HG03457 (cell line): Measurements from ENCODE around the gene DYNC1I1.

Experiments
- ATAC-seq: cut with Tn5 transposase; IDR thresholded peaks from one replicate; pipeline ENCODE4 v1.9.1; 2021; ENCODE audit warnings: moderate number of reproducible peaks; ENCODE audit not compliant: unreplicated experiment

DYNC1I1 gene

GRCh38 chr7:96016056-96016586, 243.8 kb downstream of the DYNC1I1 start:
- ATAC-seq: no peak

GRCh38 chr7:96016735-96017134, 244.4 kb downstream of the DYNC1I1 start:
- no peak for ATAC-seq

DNA sequence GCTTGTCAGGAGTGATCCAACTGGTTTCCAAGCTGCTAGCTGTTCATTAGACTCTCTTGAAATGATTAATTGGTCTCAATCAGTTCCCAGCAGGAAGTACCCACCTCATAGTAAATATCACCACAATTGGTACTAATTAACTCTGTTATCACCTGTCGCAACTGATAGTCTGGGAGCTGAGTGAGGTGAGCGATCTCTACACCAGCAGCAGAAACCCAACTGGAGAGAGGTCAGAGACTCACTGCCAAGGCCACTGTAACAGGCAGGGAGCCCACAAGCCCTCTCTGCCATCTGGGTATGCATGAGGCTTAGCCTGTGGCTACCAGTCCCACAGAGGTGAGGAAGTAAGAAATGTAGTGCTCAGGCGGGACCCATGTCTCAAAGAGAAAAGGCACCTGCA, 245.5 kb downstream of the DYNC1I1 start:
- ATAC-seq: no peak

DNA sequence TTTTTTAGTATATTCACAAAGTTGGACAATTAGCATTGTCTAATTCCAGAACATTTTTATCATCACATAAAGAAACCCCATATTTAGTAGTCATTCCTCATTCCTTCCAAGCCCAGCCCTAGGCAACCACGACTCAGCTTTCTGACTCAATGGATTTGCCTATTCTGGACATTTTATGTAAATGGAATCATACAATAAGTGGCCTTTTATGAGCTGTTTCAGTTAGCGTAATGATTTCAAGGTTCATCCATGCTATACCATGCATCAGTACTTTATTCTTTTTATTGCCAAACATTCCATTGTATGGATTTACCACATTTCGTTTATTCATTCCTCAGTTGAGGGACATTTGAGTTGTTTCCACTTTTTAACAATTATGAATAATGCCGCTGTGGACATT, 249.2 kb downstream of the DYNC1I1 start:
- ATAC-seq: no peak

DNA sequence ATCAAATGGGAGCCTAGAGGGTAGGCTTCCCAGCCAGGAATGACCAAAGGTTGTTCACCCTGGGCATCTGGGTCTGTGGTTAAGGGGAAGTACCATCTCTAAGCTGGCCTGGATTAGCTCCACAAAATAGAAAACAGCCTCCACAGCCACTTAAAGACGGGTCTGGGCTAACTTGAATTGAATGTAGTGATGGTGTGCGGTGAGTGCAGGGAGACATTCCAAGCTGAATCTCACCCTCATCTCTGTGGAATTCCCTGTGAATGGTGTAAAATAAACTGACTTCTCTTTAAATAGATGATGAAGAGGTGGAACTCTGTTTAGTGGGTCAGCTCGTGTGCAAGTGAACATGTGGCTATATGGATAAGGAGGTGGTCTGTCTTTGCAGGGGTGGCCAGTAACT, 251.0 kb downstream of the DYNC1I1 start:
- ATAC-seq: no peak

DNA sequence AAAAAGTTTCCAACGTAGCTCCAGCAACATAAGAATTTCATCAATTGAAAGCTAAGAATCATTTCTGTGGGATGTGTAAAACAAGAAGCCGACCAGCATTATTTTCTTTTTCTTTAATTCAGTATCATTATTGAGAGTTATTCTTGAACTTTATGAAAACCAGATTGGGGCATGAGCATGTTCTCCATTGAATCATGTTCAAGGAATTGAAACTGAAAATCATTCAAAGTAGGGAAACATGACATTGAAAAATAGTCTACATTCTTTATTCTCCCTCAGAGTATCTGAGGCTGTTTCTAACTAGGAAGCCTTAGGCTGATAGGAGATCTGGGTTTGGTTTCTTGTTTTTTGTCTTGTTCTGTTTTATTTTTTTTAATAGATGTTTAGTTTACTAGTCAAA, 253.7 kb downstream of the DYNC1I1 start:
- ATAC-seq: no peak

DNA sequence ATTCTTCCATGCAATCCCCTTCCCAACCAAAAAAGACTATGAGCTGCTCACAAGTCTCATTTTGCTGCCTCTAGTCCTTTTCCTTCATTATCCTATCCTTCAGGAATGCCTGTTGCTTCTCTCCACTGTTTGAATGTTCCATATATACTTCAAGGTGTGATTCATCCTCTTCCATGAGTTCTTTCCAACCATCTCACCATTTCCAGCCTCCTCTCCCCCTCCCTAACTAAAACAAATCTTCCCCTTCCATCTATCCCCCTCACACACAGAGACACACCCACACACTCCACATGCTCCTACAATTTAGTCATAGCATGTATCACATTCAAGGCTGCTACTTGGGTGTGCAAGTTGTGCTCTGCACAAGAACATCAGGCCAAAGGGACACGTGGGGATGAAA, 254.3 kb downstream of the DYNC1I1 start:
- no peak for ATAC-seq

- no peak for ATAC-seq
Observed at GRCh38 chr7:96028729-96029128, 256.4 kb downstream of the DYNC1I1 start.

GRCh38 chr7:96033009-96033598, 260.8 kb downstream of the DYNC1I1 start:
- no peak for ATAC-seq

GRCh38 chr7:96034940-96035727, 262.8 kb downstream of the DYNC1I1 start:
- ATAC-seq: no peak

GRCh38 chr7:96040250-96040772, 268.0 kb downstream of the DYNC1I1 start:
- ATAC-seq: no peak

GRCh38 chr7:96041171-96041570, 268.8 kb downstream of the DYNC1I1 start:
- no peak for ATAC-seq

GRCh38 chr7:96045181-96045580, 272.8 kb downstream of the DYNC1I1 start:
- no peak for ATAC-seq

- no peak for ATAC-seq
Observed at GRCh38 chr7:96045919-96046318, 273.6 kb downstream of the DYNC1I1 start.

DNA sequence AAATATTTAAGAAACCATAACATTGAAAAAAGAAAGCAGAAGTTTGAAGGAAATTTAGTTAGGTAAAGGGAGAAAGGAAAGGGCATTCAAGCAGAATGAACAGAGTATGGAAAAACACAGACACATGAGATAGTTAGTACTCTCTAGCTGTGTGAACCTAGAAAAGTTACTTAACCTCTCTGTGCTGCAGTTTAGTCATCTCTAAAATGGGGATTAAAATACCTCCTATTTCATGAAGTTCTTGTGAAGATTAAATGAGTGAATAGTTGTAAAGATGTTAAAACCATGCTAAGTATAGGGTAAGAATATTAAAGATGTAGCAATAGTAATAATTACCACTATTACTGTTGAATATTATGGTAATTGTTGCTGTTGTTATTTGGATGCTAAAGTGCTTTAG, 279.9 kb downstream of the DYNC1I1 start:
- ATAC-seq: no peak

DNA sequence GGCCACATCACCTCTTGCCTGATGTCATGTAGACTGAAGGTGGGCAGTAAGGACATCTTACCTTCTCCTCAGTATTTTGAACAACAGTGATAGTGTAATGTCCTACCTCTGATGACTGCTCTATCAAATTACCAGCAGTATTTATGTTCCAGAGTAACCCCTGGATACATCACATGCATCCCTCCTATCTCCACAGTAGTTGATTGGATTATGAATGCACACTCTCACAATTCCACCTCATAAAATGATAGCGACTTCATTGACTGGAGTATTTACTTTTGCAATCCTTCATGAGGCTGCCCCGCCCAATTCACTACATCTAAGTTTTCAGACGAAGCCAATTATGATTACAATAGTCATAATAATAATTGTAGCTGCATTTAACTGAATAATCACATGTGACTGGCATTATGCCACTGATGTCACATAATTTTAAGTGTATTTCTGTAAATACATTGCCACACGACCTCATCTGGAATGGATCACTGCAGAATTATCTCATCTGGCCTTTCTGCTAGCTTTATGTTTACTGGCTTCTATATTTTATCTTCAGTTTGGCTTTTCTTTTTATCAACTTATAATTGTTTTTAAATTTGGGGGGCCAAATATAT, 280.6 kb downstream of the DYNC1I1 start:
- no peak for ATAC-seq

DNA sequence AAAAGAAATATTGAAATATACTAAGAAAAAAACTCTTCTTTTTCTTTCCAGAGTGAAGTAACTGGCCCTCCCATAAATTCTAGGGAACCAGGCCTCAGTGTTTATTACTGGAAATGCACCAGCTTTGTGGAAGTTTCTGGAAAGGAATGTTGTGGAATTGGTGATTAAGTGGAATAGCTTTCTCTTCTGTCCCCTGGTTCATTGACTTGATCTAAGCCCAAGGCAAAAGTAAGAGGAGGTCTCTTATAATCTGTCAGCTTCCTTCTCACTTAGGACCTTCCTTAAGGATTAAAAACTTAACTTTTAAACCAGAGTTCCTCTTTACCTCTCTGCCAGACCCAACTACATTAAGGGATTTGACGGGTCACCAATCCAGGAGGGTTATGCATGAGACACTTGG, 283.4 kb downstream of the DYNC1I1 start:
- no peak for ATAC-seq

- ATAC-seq: no peak
Observed at GRCh38 chr7:96059075-96059474, 286.7 kb downstream of the DYNC1I1 start.

DNA sequence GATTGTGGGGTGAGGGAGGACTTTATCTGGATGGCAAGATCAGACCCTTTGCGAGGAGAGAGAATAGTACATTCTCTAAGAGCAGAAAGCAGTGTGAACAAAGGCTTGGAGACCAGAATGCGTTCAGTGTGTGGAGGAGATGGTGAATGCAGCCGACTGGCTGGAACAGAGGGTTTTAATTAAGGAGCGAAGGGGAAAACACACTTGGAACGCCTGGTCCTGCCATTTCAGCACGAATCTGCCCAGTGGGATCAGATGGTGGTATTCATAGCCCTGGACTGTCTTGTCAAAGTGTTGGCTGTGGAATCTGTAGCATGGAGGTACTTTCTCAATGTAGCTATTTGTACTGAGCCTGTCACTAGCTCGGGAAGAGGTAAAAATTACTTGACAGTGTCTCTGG, 288.7 kb downstream of the DYNC1I1 start:
- ATAC-seq: no peak

- ATAC-seq: no peak
Observed at GRCh38 chr7:96061844-96062243, 289.5 kb downstream of the DYNC1I1 start.

GRCh38 chr7:96067321-96067720, 295.0 kb downstream of the DYNC1I1 start:
- ATAC-seq: no peak

- no peak for ATAC-seq
Observed at GRCh38 chr7:96069401-96069800, 297.0 kb downstream of the DYNC1I1 start.
